Stimulated activated CD4-positive, alpha-beta T cell treated with anti-CD3 and anti-CD28 coated beads, Interleukin-15, amount 100 ng/mL, for 1 hour (primary cell): ENCODE measurements around the gene CDK8.
"Not testable (repeated sequence)": the region's sequence is repeated elsewhere in the genome, so short reads cannot be mapped to it uniquely, and the experiment has no call there.

Experiments
- DNase-seq, 2 donors: peaks; one replicate each; pipeline ENCODE4 v3.0.0-alpha.2; 2020; ENCODE audit warnings: low read depth in 1 of 2, low spot score in 1 of 2

The CDK8 gene

GRCh38 chr13:26252006-26252405, 1.9 kb upstream of the CDK8 start:
- not testable (repeated sequence) for DNase-seq

- DNase-seq = no peak
Observed at GRCh38 chr13:26253262-26253786, 605 bp upstream of the CDK8 start.

GRCh38 chr13:26254583-26255111, 718 bp downstream of the CDK8 start:
- DNase-seq = peak; percentile 16 to 23

GRCh38 chr13:26255115-26255514, 1.2 kb downstream of the CDK8 start:
- DNase-seq = no peak

GRCh38 chr13:26255691-26256277, 1.9 kb downstream of the CDK8 start:
- DNase-seq = no peak

- no peak for DNase-seq
Observed at GRCh38 chr13:26257049-26257448, 3.1 kb downstream of the CDK8 start.

GRCh38 chr13:26259634-26260033, 5.7 kb downstream of the CDK8 start:
- DNase-seq = no peak

GRCh38 chr13:26262156-26262555, 8.2 kb downstream of the CDK8 start:
- DNase-seq = no peak

- no peak for DNase-seq
Observed at GRCh38 chr13:26266311-26266710, 12.4 kb downstream of the CDK8 start.

- no peak for DNase-seq
Observed at GRCh38 chr13:26270707-26271106, 16.8 kb downstream of the CDK8 start.

- no peak for DNase-seq
Observed at GRCh38 chr13:26272621-26273020, 18.7 kb downstream of the CDK8 start.

GRCh38 chr13:26280295-26280694, 26.4 kb downstream of the CDK8 start:
- no peak for DNase-seq

GRCh38 chr13:26280822-26281221, 26.9 kb downstream of the CDK8 start:
- DNase-seq = no peak

GRCh38 chr13:26285911-26286310, 32.0 kb downstream of the CDK8 start:
- DNase-seq = not testable (repeated sequence)

GRCh38 chr13:26288838-26289237, 34.9 kb downstream of the CDK8 start:
- DNase-seq = not testable (repeated sequence)

- DNase-seq = no peak
Observed at GRCh38 chr13:26295812-26296211, 41.9 kb downstream of the CDK8 start.

GRCh38 chr13:26299168-26299750, 45.3 kb downstream of the CDK8 start:
- DNase-seq = no peak

- no peak for DNase-seq
Observed at GRCh38 chr13:26300140-26300539, 46.2 kb downstream of the CDK8 start.

GRCh38 chr13:26305676-26306075, 51.7 kb downstream of the CDK8 start:
- no peak for DNase-seq

- no peak for DNase-seq
Observed at GRCh38 chr13:26307701-26308100, 53.8 kb downstream of the CDK8 start.

GRCh38 chr13:26308250-26308649, 54.3 kb downstream of the CDK8 start:
- DNase-seq = no peak

GRCh38 chr13:26308836-26309235, 54.9 kb downstream of the CDK8 start:
- no peak for DNase-seq

- DNase-seq = no peak
Observed at GRCh38 chr13:26310003-26310402, 56.1 kb downstream of the CDK8 start.
